Measurements from ENCODE around the gene JAG1.

Gene JAG1

DNA sequence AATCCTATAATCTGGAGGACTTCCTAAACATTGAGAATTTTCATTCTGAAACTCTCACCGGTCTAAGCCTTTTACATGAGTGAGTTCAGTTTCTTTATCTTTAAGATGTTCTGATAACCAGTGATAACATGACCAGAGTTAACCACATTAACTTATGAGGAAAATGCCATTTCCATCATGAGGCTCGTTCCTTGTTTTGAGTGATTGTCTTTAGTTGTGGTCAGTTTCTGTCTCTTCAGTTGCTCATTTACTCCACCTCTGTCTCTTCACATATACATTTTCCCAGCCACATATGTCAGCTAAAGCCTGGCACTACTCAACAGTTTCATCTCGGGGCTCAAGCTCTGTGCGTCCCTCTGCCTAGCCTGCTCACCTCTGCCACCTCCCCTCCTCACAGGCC is 70.4 kb downstream of the JAG1 start:
- TF ChIP-seq CREB1 (IDR thresholded peaks at IDR 0.05; ENCODE audit: low read depth) (no peak), FOXM1 (IDR thresholded peaks at IDR 0.05; ENCODE audit: borderline replicate concordance, low read depth) (no peak), TEAD4 (IDR thresholded peaks at IDR 0.05) (no peak), EGR1 (IDR thresholded peaks at IDR 0.05) (no peak), NFIC (IDR thresholded peaks at IDR 0.05) (no peak), EP300 (IDR thresholded peaks at IDR 0.05; ENCODE audit: borderline replicate concordance) (no peak), TCF12 (IDR thresholded peaks at IDR 0.05; ENCODE audit: low read depth) (no peak), CEBPB (IDR thresholded peaks at IDR 0.05) (no peak), YY1 (IDR thresholded peaks at IDR 0.05; ENCODE audit: low read depth) (no peak)
- TF ChIP-seq, protein P1, sequence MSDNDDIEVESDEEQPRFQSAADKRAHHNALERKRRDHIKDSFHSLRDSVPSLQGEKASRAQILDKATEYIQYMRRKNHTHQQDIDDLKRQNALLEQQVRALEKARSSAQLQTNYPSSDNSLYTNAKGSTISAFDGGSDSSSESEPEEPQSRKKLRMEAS (IDR thresholded peaks at IDR 0.05), result no peak
- TF ChIP-seq, protein P2, sequence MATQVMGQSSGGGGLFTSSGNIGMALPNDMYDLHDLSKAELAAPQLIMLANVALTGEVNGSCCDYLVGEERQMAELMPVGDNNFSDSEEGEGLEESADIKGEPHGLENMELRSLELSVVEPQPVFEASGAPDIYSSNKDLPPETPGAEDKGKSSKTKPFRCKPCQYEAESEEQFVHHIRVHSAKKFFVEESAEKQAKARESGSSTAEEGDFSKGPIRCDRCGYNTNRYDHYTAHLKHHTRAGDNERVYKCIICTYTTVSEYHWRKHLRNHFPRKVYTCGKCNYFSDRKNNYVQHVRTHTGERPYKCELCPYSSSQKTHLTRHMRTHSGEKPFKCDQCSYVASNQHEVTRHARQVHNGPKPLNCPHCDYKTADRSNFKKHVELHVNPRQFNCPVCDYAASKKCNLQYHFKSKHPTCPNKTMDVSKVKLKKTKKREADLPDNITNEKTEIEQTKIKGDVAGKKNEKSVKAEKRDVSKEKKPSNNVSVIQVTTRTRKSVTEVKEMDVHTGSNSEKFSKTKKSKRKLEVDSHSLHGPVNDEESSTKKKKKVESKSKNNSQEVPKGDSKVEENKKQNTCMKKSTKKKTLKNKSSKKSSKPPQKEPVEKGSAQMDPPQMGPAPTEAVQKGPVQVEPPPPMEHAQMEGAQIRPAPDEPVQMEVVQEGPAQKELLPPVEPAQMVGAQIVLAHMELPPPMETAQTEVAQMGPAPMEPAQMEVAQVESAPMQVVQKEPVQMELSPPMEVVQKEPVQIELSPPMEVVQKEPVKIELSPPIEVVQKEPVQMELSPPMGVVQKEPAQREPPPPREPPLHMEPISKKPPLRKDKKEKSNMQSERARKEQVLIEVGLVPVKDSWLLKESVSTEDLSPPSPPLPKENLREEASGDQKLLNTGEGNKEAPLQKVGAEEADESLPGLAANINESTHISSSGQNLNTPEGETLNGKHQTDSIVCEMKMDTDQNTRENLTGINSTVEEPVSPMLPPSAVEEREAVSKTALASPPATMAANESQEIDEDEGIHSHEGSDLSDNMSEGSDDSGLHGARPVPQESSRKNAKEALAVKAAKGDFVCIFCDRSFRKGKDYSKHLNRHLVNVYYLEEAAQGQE (IDR thresholded peaks at IDR 0.05; ENCODE audit: low read depth), result no peak
- TF ChIP-seq, protein P3, sequence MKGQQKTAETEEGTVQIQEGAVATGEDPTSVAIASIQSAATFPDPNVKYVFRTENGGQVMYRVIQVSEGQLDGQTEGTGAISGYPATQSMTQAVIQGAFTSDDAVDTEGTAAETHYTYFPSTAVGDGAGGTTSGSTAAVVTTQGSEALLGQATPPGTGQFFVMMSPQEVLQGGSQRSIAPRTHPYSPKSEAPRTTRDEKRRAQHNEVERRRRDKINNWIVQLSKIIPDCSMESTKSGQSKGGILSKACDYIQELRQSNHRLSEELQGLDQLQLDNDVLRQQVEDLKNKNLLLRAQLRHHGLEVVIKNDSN (IDR thresholded peaks at IDR 0.05), result no peak

DNA sequence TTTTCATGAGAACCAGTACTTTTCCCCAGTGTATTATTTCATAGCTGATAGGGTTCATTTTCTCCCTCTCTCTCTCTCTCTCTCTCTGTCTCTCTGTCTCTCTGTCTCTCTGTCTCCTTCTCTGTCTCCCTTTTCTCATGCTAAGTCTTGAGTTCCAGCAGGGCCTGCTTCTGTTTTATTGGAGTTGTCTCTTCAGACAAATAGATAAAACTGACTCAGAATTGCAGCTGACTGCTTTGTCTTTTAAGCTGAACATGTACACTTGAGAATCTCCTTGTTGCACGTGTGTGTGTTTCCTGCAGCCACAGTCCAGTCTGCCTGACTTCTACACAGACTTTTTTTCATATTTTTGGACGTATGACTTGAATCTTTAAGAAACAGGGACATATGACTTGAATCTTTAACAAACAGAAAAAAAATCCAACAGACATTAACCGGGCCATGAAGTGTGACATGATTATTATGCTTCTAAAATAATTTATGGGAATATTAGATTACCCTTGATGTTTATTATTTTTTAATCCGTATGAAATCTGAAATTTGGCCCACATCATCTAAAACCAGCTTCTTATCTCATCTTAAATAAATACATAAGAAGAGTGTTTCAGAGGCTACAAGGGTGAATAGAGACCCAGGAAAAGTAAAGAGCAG is 71.5 kb downstream of the JAG1 start:
- TF ChIP-seq FOXM1 (IDR thresholded peaks at IDR 0.05; ENCODE audit: borderline replicate concordance, low read depth) (no peak), CREB1 (IDR thresholded peaks at IDR 0.05; ENCODE audit: low read depth) (no peak), ZBTB7A (IDR thresholded peaks at IDR 0.05; ENCODE audit: low read depth) (no peak), TCF12 (IDR thresholded peaks at IDR 0.05; ENCODE audit: low read depth) (no peak), RAD21 (IDR thresholded peaks at IDR 0.05; ENCODE audit: low read depth) (no peak), TAF1 (IDR thresholded peaks at IDR 0.05; ENCODE audit: low read depth) (no peak), CEBPB (IDR thresholded peaks at IDR 0.05) (no peak), YY1 (IDR thresholded peaks at IDR 0.05; ENCODE audit: low read depth) (no peak), EGR1 (IDR thresholded peaks at IDR 0.05) (no peak)
- TF ChIP-seq, protein P2 (IDR thresholded peaks at IDR 0.05; ENCODE audit: low read depth), result no peak
- TF ChIP-seq, protein P1 (IDR thresholded peaks at IDR 0.05), result no peak
- TF ChIP-seq, protein P3 (IDR thresholded peaks at IDR 0.05), result no peak

DNA sequence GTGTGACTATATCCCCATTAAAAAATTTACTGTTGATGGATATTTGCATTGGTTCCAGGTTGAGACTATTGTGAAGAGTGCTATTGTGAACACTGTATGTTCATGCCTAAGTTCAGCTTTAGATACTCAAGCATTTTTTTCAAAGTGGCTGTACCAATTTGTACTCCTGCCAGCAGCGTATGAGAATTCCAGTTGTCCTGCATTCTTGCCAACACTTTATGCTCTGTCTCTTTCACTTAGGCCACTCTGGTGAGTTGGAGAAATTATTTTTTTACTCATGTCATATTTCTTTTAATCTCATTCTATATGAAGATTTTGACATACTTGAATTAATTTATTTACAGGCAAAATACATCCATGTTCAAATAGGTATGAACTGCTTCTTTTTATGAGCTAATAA is 76.2 kb downstream of the JAG1 start:
- TF ChIP-seq FOXM1 (IDR thresholded peaks at IDR 0.05; ENCODE audit: borderline replicate concordance, low read depth), result no peak
- TF ChIP-seq, protein P1 (IDR thresholded peaks at IDR 0.05), result no peak
- TF ChIP-seq EGR1 (IDR thresholded peaks at IDR 0.05), result no peak
- TF ChIP-seq TEAD4 (IDR thresholded peaks at IDR 0.05), result no peak
- TF ChIP-seq RAD21 (IDR thresholded peaks at IDR 0.05; ENCODE audit: low read depth), result no peak
- no peak for TF ChIP-seq YY1 (IDR thresholded peaks at IDR 0.05; ENCODE audit: low read depth)
- TF ChIP-seq NFIC (IDR thresholded peaks at IDR 0.05), result no peak
- TF ChIP-seq, protein P2 (IDR thresholded peaks at IDR 0.05; ENCODE audit: low read depth), result no peak
- TF ChIP-seq, protein P3 (IDR thresholded peaks at IDR 0.05), result no peak
- TF ChIP-seq ZBTB7A (IDR thresholded peaks at IDR 0.05; ENCODE audit: low read depth), result no peak
- no peak for TF ChIP-seq TAF1 (IDR thresholded peaks at IDR 0.05; ENCODE audit: low read depth)
- TF ChIP-seq CREB1 (IDR thresholded peaks at IDR 0.05; ENCODE audit: low read depth), result no peak
- no peak for TF ChIP-seq EP300 (IDR thresholded peaks at IDR 0.05; ENCODE audit: borderline replicate concordance)
- TF ChIP-seq TCF12 (IDR thresholded peaks at IDR 0.05; ENCODE audit: low read depth), result no peak
- no peak for TF ChIP-seq CEBPB (IDR thresholded peaks at IDR 0.05)

All from Ishikawa (cell line).